Hematopoietic multipotent progenitor cell treated with erythropoietin and hydrocortisone succinate and interleukin-3 and kit ligand, for 8 days (in vitro differentiated cells): Measurements from ENCODE around the gene FAM53B.
A peak's percentile ranks its signal among the peaks of the same experiment; 100 is the strongest.
"Not testable (repeated sequence)": the region's sequence is repeated elsewhere in the genome, so short reads cannot be mapped to it uniquely, and the experiment has no call there.

ENCODE experiments used
- DNase-seq: peaks from one replicate; pipeline ENCODE4 v3.0.0-alpha.2; 2015

Gene FAM53B

DNA sequence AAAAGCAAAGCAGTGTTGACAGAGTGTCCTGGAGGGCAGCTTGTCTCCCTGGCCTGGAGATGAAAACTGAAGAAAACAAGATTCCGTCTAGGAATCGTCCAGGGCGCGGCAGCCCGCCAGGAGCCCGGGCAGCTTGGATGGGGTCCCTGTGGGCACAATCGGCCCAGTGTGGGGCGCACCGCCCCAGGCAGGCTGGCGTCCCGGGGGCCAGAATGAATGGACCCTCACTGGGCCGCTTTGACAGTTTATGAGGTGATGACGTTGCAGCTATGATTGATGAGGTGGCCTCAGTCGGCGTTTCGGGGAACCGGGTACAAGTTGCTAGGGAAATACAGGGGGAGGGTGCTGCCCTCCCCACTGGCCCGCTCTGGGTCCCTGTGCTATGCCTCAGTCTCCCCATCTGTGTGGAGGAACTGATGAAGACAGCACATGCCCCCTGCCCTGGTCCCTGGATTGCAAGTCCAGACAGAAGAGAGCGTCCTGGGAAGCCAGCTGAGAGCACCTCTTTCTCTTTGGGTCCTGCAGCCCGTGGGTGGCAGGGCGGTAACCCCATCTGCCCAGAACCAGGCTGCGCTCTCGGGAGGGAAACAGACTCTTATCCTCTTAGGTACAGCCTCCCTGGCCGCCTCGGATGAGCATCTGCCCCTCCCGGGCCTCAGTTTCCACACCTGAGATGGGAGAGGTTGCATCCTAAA is 151.3 kb downstream of the FAM53B start:
- DNase-seq: no peak

DNA sequence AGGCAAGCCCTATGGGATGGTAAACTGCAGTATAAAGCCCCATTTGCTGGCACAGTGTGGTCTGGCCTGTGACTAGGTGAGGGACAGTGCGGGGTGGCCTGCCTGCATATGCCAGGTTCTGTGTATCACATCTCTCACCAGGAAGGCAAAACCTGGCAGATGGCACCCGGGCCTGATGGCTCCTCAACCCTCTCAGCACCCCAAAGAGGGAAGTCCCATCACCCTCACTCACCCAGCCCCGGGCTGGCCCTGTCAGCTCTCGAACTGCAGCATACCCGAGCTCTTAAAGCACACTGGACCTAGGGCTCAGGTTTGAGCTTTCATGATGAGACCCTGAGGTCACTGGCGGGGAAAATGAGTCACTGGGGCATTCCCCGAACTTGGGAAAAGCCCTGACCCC is 152.1 kb downstream of the FAM53B start:
- no peak for DNase-seq

DNA sequence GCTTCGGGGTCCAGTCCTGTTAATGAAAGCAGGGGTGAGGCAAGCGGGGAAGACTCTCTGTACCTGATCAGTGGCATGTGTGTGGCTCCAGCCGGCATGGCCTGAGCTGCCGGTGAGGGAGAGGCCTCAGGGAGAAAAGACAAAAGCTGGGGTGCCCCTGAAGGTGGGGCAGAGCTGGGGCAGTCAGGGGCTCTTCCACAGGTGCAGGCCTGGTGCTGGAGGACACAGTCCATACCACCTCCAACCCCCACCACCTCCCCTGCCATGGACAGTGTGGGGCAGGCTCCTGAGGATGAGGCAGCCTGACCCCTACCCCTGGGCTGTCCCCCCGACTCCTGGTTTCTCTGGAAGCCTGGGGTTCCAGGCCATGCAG is 153.1 kb downstream of the FAM53B start:
- DNase-seq: no peak

DNA sequence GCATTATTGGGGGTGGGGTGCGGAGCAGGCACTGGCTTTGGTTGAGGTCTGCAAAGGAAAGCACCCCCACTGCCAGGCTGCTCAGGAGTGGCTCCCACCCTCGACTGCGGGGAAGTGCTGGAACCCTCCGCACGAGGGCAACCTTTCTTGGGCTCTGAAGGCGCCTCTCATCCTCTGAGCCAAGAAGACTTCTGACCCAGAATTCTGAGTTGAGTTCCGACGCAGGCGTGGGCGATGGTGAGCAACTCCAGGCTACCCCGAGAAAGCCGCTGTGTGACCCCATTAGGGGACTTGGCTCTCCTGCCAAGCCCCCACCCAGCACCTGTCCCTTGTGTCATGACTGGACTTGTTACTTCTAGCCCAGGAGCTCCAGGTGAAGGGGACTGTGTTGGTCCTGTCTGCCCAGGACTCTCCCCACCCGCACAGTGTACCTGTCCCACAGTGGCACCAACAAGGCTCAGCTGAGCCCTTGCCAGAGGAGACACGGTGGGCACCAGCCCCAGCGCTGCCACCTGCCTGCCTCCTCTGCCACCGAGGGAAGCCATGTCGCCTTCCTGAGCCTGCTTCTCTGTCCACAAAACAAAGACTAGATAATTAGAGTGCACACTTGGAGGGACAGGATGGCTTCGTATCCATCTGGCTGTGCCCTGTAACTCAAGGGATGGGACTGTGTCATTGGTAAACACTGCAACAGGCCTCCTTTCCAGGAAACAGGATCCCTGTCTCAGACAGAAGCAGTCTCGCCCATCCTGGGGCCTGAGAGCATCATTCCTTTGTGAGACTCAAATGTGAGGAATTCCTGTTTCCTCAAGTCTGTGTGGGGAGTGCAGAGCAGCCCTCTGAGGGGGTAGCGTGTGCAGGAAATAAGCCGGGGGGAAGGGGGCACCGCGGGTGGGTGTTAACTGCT is 153.7 kb downstream of the FAM53B start:
- DNase-seq: no peak

DNA sequence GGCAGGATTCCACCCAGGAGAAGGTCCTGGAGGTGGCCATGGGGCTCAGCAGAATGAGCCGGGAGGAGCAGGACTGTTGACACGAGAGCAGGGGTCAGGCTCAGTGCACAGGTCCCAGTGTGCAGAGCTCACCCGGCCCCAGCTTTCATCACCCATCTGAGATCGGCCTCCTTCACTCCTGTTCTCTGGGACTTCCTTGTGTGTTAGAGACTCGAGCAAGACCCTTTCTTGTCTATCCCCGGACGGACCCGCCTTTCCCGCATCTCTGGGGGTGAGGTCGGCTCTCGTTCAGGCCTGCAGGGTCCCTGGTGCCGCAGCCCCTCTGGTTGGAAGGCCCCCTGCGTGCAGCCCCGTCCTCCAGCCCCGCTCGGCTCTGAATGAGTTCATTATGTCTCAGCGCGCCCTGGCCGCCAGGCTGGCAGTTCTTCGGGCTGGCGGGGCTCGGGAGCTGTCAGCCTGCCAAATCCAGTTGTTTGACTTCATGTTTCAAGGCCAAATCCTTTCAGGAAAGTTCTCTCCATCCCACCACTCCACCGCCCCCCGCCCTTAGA is 154.6 kb downstream of the FAM53B start:
- DNase-seq: no peak

DNA sequence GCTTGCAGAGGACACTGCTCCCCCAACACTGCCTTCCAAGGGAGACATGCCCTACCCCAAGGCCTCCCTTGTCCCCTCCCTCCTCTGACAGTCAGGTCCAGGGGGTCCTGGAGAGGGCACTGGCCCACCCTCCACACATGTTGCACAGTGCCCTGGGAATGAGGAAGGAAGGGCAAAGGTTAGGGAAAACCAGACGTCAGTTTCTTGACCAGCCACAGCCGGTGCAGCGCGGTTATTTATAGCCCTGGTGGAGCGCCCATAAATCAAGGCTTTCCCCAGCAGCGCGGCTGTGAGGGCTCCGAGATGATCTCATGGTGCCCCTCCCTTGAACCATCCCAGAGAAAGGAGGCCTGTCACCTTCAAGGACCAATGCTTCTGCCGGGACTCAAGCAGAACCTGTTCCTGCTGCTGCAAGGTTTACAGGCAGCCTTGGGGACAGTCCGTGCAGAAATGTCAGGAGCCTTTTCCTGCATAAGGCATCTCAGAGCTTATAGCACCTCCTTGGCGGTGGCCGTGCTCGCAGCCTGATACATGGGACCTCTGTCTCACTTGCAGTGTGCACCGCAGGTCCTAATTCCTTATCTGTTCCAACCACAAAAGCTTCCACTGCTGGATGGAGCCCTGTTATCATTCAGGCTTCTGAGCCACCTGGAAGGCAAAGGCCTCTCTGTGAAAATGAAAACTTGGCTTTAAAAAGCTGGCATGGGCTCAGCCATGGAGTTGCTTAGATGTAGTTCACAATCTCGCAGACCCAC is 155.3 kb downstream of the FAM53B start:
- peak; percentile 93 for DNase-seq

DNA sequence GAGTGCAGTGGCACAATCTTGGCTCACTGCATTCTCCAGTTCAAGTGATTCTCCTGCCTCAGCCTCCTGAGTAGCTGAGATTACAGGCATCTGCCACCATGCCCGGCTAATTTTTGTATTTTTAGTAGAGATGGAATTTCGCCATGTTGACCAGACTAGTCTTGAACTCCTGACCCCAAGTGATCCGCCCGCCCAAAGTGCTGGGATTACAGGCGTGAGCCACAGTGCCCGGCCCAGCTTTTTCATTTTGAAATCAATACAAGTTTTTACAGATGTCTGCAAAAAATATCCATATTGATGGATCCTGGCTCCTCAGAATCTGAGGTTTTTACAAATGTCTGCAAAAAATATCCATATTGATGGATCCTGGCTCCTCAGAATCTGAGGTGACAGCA is 155.8 kb downstream of the FAM53B start:
- not testable (repeated sequence) for DNase-seq

DNA sequence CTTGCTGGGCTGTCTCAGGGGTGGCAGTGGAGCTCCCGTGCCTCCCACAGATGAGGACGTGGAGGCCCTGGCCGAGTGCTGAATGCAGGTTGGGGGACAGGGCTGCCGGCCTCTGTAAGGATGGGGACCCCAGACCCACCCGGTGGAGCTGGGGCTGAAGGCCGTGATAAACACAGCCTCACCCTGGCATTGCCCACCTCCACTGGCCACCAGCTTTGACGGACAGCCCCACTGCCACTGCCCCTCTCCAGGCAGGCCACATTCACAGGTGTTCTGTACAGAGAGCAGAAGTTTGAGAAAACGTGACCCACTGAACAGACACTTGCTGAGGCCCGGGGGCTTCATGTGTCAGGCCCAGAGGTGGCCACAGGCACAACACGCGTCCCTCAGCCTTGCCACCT is 156.4 kb downstream of the FAM53B start:
- no peak for DNase-seq

DNA sequence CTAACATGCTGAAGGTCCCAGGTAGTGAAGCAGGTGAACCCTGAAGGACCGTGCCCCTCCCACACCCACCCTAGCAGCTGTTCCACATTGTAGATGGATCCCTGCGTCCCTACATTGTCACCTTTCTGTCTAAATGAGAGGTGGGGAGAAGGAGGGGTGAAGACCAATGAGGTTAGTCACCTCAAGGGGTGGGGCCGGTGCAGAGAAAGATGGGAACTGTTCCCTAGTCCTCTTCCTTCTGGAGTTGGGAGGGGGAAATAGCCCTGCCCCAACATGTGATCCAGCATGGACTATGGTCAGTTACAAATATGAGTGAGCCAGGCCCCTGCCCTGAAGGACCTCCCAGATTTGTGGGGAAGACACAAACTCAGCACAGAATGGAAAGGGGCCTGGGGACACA is 158.0 kb downstream of the FAM53B start:
- no peak for DNase-seq

DNA sequence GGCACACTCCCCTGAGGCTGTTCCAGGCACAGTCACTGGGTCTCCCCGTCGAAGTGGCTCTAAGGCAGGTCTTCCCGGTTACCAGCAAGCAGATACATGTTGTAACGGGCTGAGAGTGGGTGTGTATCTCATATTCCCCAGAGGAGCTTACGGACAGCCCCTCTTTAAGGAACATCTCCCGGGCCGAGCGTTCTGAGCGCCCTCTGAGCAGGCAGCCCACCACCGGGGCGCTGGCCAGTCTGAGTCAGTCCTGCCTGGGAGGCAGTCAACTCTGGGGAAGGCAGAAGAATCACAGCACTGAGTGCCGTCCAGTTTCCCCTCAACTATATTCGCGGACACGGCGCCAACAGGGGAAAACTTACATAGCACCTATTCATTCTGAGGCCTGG is 165.2 kb downstream of the FAM53B start:
- DNase-seq: no peak

DNA sequence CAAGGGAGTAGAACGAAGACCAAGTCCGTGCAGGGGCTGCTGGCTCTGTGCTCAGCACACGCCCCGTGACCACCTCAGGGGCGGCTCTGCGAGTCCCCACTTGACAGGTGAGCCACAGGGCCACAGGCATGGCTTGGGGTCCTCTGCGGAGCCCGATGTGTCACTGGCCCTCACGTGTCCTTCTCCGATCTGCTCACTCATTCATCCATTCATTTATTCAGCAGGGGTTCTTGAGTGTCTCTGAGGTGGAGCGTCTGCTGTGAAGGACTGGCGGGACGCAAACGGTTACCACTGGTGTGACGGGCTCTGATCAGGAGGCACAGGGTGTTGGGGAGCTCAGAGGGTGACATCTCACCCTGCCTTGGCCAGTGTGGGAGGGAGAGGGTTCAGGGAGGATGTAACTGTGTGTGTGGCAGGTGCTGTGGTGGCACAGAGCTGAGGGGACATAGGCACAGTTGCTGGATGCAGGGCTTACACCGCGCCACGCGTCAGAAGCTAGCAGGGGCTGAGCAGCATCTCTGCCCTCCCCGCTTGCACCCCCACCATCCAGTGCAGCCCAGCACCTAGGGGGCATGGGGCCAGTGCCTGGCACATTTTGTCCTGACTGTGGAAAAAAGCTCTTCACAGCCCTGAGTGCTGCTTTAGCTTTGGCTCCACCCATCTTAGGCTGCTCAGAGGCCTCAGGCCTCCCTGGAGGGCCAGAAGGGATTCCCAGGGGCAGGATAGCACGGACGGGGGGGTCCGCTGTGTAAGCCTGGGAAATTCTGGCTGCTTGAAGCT is 165.8 kb downstream of the FAM53B start:
- DNase-seq: no peak

DNA sequence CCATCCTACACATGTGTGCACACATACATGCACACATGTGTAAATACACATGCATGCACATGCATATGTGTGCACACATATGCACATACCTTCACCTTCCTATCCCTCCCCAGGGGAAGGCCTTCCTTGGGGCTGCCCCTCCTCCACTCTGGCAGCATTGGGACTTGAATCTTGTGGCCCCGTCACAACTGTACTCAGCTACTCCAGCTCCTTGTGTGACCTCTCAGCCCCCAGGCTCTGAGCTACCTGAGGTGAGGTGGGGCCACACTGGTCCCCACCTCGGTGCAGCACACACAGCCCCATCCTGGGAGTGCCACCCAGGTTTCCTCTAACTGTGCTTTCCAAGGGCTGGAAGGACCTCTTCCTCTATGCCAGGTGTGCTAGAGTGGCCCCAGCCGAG is 166.5 kb downstream of the FAM53B start:
- DNase-seq: no peak

DNA sequence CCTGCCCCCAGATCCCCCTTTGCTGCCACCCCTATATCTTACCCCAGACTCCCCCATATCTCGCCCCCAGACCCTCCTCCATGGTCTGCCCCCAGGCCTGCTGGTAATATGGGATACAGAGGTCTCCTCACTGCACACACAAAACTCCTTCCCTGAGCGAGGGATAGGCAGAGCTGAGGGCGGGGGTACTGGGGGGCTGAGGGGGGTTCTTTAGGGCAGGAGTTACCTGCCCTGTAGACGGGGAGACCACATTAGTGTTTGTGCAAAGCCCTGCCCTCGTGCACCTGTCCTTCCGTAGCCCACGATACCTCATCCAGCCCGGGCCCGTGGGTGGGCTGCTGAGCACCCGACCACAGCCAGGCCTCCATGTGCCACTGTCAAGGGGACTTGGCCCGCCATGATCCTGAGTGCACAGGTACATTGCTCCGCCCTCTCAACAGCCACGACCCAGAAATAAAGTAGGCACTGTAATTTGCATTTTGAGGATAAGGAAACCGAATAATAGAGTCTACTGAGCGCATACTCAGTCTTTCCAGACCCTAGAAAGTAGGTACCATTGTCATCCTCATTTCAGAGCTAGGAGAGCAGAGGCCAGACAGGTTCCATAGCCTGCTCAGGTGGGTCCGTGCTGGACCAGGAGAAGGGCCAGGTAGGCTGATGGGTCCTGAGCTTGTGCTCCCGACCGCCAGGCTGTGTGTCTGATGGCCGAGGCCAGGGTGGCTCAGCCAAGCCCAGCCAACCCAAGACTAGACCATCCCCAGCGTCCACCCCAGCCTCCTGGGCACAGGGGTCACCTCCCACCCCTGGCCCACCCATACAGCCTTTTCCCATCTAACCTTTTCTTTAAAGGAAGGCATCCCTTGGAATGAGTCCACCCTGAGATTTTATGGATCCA is 167.4 kb downstream of the FAM53B start:
- DNase-seq: no peak

DNA sequence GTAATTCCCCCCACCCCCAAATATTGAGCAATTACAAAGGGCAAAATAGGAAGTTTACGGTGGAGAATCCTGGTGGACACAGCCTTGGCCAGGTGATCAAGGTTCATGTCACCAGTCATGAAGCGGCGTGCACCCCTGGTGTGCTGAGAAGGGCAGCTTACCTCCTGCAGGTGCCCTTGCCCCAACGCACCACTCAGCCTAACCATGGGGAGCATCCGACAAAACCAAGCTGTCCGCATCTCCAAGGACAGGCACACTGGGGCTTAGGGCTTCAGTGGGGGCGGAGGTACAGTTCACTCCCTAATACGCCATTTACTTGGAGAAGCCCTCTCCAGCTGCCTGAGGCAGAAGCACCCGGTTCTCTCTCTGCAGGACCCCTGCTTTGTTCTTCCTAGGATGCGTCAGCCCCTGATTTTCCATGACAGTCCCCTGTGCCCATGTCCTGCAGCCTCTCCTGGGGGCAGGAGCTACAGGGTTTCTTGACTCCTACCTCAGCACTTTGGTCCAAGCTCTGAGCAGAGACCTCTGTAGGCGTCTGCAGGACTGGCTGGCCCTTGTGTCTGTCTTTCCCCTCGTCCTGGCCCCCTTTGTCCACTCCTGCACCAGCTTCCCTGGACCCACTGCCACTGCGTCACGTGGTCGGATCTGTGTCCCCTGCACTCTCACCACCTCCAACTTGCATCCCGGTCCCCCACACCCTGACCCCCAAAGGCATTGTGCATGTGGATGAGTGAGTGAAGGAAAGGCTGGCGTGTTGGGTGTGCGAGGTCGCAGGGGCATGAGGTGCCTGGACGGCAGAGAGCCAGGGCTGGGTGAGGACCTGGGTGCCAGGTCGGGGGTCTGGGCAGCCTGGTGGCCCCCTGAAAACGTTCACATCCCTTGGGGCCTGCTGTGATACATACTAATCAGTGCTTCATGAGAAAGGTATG is 168.8 kb downstream of the FAM53B start:
- no peak for DNase-seq

DNA sequence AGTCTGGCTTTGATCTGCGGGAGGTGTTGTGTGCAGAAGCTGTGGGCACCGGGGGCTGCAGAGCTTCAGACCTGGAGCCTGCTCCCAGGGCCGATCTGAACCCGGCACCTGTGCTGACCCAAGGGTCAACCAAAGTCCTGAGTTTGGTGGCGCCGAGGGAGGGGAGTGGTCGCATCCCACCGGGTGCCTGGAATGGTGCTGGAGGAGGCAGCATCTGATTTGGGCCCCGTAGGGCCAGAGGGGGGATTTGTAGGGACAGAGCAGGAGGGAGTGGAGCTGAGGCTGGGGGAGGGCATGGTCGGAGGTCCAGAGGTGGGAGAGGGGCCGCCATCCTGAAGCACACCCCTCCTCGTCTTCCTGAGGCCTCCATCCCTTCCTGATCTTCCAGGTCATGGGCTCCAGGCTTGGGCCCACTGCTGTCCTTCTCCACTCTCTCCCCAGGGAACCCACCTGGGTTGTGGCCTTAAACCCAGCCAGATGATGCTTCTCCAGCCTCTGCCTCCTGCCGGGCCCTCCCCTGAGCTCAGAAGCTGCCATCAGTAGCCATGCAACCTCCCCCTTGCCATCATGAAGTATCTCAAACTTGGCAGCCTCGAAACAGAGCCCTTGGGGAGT is 169.6 kb downstream of the FAM53B start:
- no peak for DNase-seq

DNA sequence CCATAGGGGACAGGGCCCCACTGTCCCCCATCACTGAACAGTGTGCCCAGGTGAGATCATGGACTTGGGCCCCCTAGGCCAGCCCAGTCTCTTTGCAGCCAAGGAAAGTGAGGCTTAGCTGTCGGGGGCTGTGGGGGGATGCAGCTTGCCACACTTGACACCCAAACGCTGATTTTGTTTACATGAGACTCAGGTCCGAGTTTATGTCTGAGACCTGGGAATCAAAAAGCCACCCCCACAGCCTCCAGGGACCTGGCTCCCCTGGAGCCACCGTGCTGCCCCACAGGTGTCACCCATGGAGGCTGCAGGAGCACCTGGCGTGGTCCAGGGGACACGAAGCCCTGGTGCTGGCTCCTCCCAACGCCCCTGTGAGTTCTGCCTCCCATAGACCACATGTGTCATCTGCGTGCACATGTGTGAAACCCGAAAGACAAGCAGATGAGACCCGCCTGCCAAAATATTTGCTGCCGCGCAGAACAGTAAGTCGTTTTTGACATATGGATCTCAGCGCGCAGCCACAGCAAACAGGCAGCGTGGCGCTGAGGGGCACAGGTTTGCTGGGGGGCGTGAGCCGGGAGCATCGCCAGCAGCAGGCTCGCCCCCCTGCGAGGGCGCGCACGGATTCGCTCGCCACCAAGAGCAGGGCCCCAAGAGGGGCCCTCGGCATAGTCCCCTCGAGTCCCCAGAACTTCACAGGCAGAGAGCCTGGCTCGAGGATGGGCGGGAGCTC is 170.3 kb downstream of the FAM53B start:
- no peak for DNase-seq

DNA sequence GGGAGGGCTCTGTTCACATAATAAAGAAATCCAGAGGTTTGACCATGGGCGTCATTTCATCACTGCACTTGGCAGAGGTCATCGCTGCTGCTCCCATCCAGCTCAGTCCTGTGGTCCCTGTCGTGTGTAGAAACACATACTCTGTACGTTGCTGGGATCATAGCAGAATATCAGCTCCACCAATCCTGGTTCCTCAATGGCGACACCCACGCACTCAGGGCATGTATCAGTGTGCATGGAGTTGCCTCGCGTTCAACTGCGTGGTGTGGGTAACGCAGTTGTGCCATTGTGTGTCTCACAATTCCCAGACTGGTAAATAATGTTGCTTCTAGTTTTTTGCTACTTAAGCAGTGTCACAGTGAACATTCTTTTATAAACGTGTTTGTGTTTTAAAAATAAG is 171.4 kb downstream of the FAM53B start:
- DNase-seq: no peak

DNA sequence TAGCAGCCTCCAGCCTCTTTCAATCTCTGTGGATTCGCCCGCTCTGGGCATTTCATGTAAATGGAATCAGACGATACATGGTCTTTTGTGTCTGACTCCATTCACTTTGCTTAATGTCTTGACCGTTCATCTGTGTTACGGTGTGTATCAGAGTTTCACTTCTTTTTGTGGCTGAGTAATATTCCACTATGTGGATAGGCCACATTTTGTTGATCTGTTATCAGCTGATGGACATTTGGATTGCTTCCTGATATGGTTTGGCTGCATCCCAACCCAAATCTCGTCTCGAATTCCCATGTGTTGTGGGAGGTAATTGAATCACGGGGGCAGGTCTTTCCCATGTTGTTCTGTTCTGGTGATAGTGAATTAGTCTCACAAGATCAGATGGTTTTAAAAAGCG is 173.5 kb downstream of the FAM53B start:
- DNase-seq: no peak
